Glomerular endothelial cell (primary cell): ENCODE measurements around the gene EFNA4. TPM values are rescaled to one million over a fixed set of nuclear protein-coding genes. Genes with fewer than 3 reads are reported as not detected.

Source experiments
- DNase-seq: peaks from one replicate; pipeline ENCODE4 v3.0.0-alpha.2; 2011; ENCODE audit warnings: low read depth, low spot score; ENCODE audit errors: extremely low read depth
- total RNA-seq: library from RNA; depleted of rRNA; stranded (reverse); fragments of >200 nt; gene quantifications from 2 replicates; pipeline ENCODE4 v1.2.3, GENCODE V29; 2015

Gene EFNA4
- total RNA-seq, result 19.2 and 25.1 TPM in 2 replicates

- DNase-seq, result no peak
Observed at GRCh38 chr1:155063550-155064110, at the start of gene EFNA4. Gene EFNA4 (plus strand): TSS chr1:155063740. CDS start chr1:155063824, 84 bp downstream.

GRCh38 chr1:155014709-155015508, 48.6 kb upstream of the EFNA4 start:
- no peak for DNase-seq

- DNase-seq, result no peak
Observed at GRCh38 chr1:155015527-155016230, 47.9 kb upstream of the EFNA4 start.

- DNase-seq, result no peak
Observed at GRCh38 chr1:155016231-155016831, 47.2 kb upstream of the EFNA4 start.

GRCh38 chr1:155017041-155017945, 46.2 kb upstream of the EFNA4 start:
- DNase-seq, result no peak

GRCh38 chr1:155017946-155018316, 45.6 kb upstream of the EFNA4 start:
- DNase-seq, result no peak

- no peak for DNase-seq
Observed at GRCh38 chr1:155018617-155019348, 44.8 kb upstream of the EFNA4 start.

- DNase-seq, result no peak
Observed at GRCh38 chr1:155019377-155020245, 43.9 kb upstream of the EFNA4 start.

GRCh38 chr1:155022136-155022926, 41.2 kb upstream of the EFNA4 start:
- DNase-seq, result no peak

- DNase-seq, result no peak
Observed at GRCh38 chr1:155022927-155023236, 40.7 kb upstream of the EFNA4 start.

- DNase-seq, result no peak
Observed at GRCh38 chr1:155023627-155024026, 39.9 kb upstream of the EFNA4 start.

GRCh38 chr1:155024315-155024714, 39.2 kb upstream of the EFNA4 start:
- no peak for DNase-seq

GRCh38 chr1:155026154-155026553, 37.4 kb upstream of the EFNA4 start:
- no peak for DNase-seq

- DNase-seq, result no peak
Observed at GRCh38 chr1:155026588-155026987, 37.0 kb upstream of the EFNA4 start.

GRCh38 chr1:155029513-155030242, 33.9 kb upstream of the EFNA4 start:
- no peak for DNase-seq

- DNase-seq, result no peak
Observed at GRCh38 chr1:155030243-155030795, 33.2 kb upstream of the EFNA4 start.

GRCh38 chr1:155030899-155031298, 32.6 kb upstream of the EFNA4 start:
- no peak for DNase-seq
